ENCODE measurements around the gene MRPL38.

DNA sequence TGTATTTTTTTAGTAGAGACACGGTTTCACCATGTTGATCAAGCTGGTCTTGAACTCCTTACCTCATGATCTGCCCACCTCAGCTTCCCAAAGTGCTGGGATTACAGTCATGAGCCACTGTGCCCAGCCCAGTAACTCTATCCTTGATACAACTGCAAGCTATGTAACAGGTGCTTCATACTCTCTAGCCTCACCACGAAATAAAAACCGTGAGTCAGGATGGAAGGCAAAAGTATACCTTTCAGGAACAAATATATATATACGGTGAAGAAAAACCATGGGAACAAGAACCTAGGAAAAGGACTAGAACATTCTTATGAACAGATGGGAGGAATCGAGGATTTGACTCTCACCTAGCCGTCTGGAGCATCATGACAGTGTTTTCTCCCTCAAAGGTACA, 45.7 kb upstream of the MRPL38 start:
- TF ChIP-seq, protein P1, sequence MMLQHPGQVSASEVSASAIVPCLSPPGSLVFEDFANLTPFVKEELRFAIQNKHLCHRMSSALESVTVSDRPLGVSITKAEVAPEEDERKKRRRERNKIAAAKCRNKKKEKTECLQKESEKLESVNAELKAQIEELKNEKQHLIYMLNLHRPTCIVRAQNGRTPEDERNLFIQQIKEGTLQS (CRISPR knock-in tag; conservative IDR thresholded peaks at IDR 0.05): no peak
- TF ChIP-seq, protein P2, sequence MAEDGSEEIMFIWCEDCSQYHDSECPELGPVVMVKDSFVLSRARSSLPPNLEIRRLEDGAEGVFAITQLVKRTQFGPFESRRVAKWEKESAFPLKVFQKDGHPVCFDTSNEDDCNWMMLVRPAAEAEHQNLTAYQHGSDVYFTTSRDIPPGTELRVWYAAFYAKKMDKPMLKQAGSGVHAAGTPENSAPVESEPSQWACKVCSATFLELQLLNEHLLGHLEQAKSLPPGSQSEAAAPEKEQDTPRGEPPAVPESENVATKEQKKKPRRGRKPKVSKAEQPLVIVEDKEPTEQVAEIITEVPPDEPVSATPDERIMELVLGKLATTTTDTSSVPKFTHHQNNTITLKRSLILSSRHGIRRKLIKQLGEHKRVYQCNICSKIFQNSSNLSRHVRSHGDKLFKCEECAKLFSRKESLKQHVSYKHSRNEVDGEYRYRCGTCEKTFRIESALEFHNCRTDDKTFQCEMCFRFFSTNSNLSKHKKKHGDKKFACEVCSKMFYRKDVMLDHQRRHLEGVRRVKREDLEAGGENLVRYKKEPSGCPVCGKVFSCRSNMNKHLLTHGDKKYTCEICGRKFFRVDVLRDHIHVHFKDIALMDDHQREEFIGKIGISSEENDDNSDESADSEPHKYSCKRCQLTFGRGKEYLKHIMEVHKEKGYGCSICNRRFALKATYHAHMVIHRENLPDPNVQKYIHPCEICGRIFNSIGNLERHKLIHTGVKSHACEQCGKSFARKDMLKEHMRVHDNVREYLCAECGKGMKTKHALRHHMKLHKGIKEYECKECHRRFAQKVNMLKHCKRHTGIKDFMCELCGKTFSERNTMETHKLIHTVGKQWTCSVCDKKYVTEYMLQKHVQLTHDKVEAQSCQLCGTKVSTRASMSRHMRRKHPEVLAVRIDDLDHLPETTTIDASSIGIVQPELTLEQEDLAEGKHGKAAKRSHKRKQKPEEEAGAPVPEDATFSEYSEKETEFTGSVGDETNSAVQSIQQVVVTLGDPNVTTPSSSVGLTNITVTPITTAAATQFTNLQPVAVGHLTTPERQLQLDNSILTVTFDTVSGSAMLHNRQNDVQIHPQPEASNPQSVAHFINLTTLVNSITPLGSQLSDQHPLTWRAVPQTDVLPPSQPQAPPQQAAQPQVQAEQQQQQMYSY (CRISPR knock-in tag; IDR thresholded peaks at IDR 0.05): no peak
